Epithelial cell of esophagus (primary cell): ENCODE measurements around the gene FAP.

Experiments used
- DNase-seq: peaks from one replicate; pipeline ENCODE4 v3.0.0; 2010; ENCODE audit warnings: low read depth
- H3K4me3 ChIP-seq: 2 replicates; pipeline ENCODE4 v1.5.1; 2011; ENCODE audit warnings: mild to moderate bottlenecking, low read length, control low read depth
- TF ChIP-seq, protein P1 (sequence below): IDR thresholded peaks from 2 replicates; pipeline ENCODE4 v1.5.1; 2011; ENCODE audit warnings: low read depth, mild to moderate bottlenecking, low read length, control low read depth, inconsistent platforms; ENCODE audit not compliant: insufficient read depth; ENCODE audit errors: missing control alignments

FAP gene

DNA sequence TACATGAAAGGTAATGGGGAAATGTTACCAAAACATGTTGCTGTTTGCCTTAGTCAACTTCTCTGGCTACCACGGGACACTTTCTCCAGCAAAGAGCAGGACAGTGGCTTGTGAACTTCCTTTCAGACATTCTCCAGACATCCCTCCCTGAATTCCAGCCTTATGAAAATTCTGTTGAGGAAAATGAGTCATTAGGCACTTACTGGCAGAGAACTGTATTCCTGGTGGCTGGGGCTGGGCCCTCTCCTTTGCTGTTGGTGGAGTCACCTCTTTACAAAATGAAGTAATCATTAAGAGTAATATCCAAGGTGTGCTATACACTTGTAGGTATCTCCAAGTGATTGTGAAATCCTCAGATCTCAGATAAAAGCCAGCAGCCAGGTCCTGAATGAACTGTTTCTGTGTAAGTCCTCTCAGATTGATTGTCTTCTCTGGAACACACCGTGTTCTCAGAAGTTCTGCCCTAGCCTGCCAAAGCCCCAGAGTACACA is 1.3 kb upstream of the FAP start:
- peak; percentile 98 for DNase-seq
- H3K4me3 ChIP-seq: no peak overlapping the region

DNA sequence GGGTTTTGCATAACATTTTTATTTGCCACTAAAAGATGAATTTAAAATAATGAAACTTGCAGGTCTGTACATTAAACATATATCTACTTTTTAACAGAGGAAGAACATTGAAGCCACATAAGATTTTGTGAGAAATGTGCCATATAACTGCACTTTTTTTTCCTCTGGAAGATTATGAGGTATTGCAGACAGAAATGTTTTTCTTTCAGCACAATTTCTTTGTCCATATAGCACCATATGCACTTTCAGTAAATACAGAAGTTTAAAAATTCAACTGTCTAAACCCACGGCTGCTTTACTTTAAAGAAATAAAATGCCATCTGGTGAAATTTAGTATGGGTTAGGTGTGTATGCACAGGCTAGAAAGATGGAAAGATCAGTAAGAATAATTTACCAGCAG is 470 bp upstream of the FAP start:
- no peak for DNase-seq
- H3K4me3 ChIP-seq: no peak overlapping the region
- TF ChIP-seq, protein P1, sequence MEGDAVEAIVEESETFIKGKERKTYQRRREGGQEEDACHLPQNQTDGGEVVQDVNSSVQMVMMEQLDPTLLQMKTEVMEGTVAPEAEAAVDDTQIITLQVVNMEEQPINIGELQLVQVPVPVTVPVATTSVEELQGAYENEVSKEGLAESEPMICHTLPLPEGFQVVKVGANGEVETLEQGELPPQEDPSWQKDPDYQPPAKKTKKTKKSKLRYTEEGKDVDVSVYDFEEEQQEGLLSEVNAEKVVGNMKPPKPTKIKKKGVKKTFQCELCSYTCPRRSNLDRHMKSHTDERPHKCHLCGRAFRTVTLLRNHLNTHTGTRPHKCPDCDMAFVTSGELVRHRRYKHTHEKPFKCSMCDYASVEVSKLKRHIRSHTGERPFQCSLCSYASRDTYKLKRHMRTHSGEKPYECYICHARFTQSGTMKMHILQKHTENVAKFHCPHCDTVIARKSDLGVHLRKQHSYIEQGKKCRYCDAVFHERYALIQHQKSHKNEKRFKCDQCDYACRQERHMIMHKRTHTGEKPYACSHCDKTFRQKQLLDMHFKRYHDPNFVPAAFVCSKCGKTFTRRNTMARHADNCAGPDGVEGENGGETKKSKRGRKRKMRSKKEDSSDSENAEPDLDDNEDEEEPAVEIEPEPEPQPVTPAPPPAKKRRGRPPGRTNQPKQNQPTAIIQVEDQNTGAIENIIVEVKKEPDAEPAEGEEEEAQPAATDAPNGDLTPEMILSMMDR: no peak

More for the DNA sequence above, 1.3 kb upstream of the FAP start:
- TF ChIP-seq, protein P1: no peak

DNA sequence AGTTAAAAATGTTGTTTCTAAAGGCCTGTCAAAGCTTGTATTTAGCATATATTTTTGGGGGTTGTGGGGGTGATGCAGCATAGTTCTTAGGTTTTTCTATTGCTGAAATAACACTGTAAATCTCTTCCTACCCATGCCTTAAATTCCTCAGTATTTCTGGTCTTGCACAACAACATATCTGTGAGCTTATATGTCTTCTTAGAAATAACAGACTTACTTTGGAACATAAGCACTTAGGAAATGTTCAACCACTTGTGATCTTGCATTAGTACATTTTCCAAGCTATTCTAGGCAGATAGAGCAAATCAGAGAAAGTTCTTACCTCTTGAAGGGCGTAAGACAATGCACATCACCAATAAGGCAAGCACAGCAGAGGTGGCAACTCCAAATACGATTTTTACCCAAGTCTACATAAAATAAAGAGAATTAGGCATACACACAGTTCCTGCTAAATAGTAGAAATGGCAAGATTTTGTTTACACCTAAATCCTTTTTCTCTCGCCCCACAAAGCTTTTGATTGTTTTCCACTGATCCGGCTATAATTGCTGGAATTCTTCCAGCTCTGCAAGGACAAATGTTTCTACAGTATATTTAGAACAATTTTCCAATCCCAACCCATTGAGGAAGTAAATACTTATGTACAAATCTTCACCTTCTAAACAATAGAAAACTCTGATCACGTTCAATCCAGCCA is 512 bp downstream of the FAP start:
- peak; percentile 64 for DNase-seq
- TF ChIP-seq, protein P1: no peak
- H3K4me3 ChIP-seq: no peak overlapping the region

DNA sequence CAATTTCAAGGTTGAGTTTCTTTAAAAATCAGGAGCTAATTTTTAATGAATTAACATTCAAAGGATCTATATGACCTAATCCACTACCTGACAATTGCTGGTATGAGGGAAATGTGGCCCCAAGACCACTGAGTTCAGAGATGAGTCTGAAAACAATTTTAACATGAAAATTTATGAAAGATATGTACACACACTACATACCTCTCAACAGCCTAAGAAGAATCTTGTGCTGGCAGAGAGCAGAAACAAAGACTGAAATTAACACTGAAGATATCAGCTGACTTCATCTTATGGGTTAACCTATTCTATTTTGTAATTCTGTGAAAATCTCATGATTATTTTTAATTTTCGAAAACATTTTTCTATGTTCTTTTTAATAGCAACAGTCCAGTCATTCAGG is 1.7 kb downstream of the FAP start:
- no peak for DNase-seq
- TF ChIP-seq, protein P1: no peak
- H3K4me3 ChIP-seq: no peak overlapping the region

DNA sequence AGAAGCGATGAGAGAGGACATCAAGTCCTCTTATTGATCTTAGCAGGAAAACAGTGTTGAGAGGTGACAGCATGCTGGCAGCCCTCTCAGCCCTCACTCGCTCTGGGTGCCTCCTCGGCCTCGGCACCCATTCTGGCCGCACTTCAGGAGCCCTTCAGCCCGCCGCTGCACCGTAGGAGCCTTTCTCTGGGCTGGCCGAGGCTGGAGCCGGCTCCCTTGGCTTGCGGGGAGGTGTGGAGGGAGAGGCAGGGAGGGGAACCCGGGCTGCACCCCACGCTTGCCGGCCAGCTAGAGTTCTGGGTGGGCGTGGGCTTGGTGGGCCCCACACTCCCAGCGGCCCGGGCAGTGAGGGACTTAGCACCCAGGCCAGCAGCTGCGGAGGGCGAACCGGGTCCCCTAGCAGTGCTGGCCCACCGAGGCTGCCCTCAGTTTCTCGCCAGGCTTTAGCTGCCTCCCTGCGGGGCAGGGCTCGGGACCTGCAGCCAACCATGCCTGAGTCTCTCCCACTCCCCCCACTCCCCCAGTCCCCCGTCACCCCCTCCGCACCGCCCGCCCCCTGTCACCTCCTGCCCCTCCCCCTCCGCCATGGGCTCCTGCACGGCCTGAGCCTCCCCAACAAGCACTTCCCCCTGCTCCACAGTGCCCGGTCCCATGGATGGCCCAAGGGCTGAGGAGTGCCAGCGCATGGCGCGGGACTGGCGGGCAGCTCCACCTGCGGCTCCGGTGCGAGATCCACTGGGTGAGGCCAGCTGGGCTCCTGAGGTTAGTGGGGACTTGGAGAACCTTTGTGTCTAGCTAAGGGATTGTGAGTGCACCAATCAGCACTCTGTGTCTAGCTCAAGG is 8.4 kb downstream of the FAP start:
- no peak overlapping the region for H3K4me3 ChIP-seq
- DNase-seq: no peak
- TF ChIP-seq, protein P1: no peak

DNA sequence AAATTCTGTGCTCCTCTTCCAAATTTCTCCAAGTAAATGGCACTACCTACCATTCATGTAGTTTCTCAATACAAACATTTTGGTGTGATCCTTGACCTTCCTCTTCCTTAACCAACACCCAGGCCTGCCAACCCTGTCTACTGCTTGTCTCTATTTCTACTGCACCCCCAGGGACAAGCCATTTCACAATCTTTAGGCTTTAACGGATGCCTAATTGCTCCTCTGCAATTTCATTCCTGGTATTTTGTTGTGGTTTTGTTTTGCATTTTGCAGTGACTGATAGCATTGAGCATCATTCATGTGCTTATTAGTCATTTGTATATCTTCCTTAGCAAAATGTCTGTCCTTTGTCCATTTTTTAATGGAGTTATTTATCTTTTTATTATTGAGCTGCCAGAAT is 10.0 kb downstream of the FAP start:
- DNase-seq: peak; percentile 84
- H3K4me3 ChIP-seq: no peak overlapping the region
- TF ChIP-seq, protein P1: no peak
